ENCODE results near the gene C16orf92. TPM values are rescaled to one million over a fixed set of nuclear protein-coding genes. Genes with fewer than 3 reads are reported as not detected.

The C16orf92 gene
- total and polyA plus RNA-seq, 2 experiments from 2014 or later, result 0.34 TPM; not detected in 1

DNA sequence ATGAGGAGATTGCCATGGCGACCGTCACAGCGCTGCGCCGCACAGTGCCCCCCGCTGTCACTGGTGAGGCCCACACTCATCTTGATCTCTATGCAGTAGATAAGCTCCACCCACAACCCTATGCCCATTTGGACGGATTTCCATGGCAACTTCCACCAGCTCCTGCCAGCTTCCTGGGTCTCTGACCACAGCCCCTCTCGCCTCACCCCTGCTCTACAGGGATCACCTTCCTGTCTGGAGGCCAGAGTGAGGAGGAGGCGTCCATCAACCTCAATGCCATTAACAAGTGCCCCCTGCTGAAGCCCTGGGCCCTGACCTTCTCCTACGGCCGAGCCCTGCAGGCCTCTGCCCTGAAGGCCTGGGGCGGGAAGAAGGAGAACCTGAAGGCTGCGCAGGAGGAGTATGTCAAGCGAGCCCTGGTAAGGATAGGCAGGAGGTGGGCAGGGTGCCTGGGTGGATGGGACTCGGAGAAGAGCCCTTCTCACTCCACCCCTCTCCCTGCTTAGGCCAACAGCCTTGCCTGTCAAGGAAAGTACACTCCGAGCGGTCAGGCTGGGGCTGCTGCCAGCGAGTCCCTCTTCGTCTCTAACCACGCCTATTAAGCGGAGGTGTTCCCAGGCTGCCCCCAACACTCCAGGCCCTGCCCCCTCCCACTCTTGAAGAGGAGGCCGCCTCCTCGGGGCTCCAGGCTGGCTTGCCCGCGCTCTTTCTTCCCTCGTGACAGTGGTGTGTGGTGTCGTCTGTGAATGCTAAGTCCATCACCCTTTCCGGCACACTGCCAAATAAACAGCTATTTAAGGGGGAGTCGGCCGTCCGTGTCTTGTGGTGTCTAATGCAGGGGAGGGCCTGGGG lies 46.8 kb downstream of the C16orf92 start (continued):
- TF ChIP-seq, protein P1, sequence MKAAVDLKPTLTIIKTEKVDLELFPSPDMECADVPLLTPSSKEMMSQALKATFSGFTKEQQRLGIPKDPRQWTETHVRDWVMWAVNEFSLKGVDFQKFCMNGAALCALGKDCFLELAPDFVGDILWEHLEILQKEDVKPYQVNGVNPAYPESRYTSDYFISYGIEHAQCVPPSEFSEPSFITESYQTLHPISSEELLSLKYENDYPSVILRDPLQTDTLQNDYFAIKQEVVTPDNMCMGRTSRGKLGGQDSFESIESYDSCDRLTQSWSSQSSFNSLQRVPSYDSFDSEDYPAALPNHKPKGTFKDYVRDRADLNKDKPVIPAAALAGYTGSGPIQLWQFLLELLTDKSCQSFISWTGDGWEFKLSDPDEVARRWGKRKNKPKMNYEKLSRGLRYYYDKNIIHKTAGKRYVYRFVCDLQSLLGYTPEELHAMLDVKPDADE (IDR thresholded peaks at IDR 0.05), result no peak
- TF ChIP-seq, protein P2, sequence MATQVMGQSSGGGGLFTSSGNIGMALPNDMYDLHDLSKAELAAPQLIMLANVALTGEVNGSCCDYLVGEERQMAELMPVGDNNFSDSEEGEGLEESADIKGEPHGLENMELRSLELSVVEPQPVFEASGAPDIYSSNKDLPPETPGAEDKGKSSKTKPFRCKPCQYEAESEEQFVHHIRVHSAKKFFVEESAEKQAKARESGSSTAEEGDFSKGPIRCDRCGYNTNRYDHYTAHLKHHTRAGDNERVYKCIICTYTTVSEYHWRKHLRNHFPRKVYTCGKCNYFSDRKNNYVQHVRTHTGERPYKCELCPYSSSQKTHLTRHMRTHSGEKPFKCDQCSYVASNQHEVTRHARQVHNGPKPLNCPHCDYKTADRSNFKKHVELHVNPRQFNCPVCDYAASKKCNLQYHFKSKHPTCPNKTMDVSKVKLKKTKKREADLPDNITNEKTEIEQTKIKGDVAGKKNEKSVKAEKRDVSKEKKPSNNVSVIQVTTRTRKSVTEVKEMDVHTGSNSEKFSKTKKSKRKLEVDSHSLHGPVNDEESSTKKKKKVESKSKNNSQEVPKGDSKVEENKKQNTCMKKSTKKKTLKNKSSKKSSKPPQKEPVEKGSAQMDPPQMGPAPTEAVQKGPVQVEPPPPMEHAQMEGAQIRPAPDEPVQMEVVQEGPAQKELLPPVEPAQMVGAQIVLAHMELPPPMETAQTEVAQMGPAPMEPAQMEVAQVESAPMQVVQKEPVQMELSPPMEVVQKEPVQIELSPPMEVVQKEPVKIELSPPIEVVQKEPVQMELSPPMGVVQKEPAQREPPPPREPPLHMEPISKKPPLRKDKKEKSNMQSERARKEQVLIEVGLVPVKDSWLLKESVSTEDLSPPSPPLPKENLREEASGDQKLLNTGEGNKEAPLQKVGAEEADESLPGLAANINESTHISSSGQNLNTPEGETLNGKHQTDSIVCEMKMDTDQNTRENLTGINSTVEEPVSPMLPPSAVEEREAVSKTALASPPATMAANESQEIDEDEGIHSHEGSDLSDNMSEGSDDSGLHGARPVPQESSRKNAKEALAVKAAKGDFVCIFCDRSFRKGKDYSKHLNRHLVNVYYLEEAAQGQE (IDR thresholded peaks at IDR 0.05; ENCODE audit: unreplicated experiment), result no peak
- TF ChIP-seq STAT1 (IDR thresholded peaks at IDR 0.05; ENCODE audit: unreplicated experiment) (no peak), EZH2phosphoT487 (IDR thresholded peaks at IDR 0.05; ENCODE audit: unreplicated experiment) (no peak), NANOG (IDR thresholded peaks at IDR 0.05; ENCODE audit: borderline replicate concordance) (no peak), ZNF114 (CRISPR knock-in tag; IDR thresholded peaks at IDR 0.05) (no peak)

DNA sequence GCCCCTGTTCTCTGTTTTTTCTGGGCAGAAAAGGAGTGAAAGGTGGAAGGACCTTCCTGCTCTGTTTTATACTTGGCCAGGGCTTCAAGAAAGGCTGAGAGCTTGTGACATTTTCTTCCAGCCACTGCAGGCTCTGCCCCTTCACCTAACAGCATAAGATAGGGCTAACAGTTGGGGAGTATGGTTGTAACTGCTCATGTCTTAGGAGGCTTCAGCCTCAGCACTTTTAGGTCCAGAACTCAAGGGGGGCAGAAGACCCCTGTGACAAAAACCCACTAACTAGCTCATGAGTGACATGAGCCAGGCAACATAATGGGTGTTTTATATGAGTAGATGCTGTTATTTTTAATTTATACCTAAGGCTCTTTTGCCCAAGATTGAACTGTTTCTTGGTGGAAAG lies 47.5 kb downstream of the C16orf92 start:
- no peak overlapping the region for H3K4me3 ChIP-seq
- peaks cover 33% of the 10 kb centered on the region for H3K36me3 ChIP-seq (ENCODE audit: insufficient read depth)
- no peak overlapping the region for H3K27ac ChIP-seq (ENCODE audit: low read depth)
- peaks cover 28% of the 10 kb centered on the region for H3K27me3 Mint-ChIP-seq (ENCODE audit: insufficient read depth, low read depth, poor library complexity)
- H3K27ac Mint-ChIP-seq, result no peak overlapping the region
- H4K20me1 ChIP-seq (replicated peaks; ENCODE audit: insufficient read depth), result peaks cover 42% of the 10 kb centered on the region
- H3K27me3 ChIP-seq (ENCODE audit: insufficient read depth), result no peaks in the 10 kb centered on the region
- no peak overlapping the region for H3K4me3 Mint-ChIP-seq
- H3K4me2 ChIP-seq, result no peak overlapping the region
- ATAC-seq (no peak), DNase-seq (ENCODE audit: low spot score) (no peak)
- peaks cover 36% of the 10 kb centered on the region for H3K79me2 ChIP-seq (replicated peaks; ENCODE audit: insufficient read depth)
- no peak overlapping the region for H2AFZ ChIP-seq
- H3K4me1 Mint-ChIP-seq, result peaks cover 12% of the 10 kb centered on the region
- H3K9me3 Mint-ChIP-seq, result no peaks in the 10 kb centered on the region
- H3K9me2 ChIP-seq (ENCODE audit: insufficient read depth), result no peaks in the 10 kb centered on the region
- peaks cover 69% of the 10 kb centered on the region for H3K36me3 Mint-ChIP-seq (ENCODE audit: low read depth)
- peaks cover 11% of the 10 kb centered on the region for H3K4me1 ChIP-seq (ENCODE audit: insufficient read depth)
- H3F3A ChIP-seq (replicated peaks; ENCODE audit: low read depth), result peaks cover 65% of the 10 kb centered on the region
- TF ChIP-seq, protein P3, sequence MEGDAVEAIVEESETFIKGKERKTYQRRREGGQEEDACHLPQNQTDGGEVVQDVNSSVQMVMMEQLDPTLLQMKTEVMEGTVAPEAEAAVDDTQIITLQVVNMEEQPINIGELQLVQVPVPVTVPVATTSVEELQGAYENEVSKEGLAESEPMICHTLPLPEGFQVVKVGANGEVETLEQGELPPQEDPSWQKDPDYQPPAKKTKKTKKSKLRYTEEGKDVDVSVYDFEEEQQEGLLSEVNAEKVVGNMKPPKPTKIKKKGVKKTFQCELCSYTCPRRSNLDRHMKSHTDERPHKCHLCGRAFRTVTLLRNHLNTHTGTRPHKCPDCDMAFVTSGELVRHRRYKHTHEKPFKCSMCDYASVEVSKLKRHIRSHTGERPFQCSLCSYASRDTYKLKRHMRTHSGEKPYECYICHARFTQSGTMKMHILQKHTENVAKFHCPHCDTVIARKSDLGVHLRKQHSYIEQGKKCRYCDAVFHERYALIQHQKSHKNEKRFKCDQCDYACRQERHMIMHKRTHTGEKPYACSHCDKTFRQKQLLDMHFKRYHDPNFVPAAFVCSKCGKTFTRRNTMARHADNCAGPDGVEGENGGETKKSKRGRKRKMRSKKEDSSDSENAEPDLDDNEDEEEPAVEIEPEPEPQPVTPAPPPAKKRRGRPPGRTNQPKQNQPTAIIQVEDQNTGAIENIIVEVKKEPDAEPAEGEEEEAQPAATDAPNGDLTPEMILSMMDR (conservative IDR thresholded peaks at IDR 0.05; ENCODE audit: low read depth in 2 of 2), result no peak
- TF ChIP-seq ZNF331 (CRISPR knock-in tag; IDR thresholded peaks at IDR 0.05; ENCODE audit: low read depth) (no peak), EZH2 (IDR thresholded peaks at IDR 0.05; ENCODE audit: low read depth, unreplicated experiment) (no peak), EZH2phosphoT487 (IDR thresholded peaks at IDR 0.05; ENCODE audit: unreplicated experiment) (no peak), CREB1 (CRISPR knock-in tag; IDR thresholded peaks at IDR 0.05; ENCODE audit: low read depth) (no peak), POLR2AphosphoS5 (IDR thresholded peaks at IDR 0.05; ENCODE audit: low read depth) (no peak), ZNF114 (CRISPR knock-in tag; IDR thresholded peaks at IDR 0.05) (no peak), NANOG (IDR thresholded peaks at IDR 0.05; ENCODE audit: borderline replicate concordance) (no peak), JUNB (IDR thresholded peaks at IDR 0.05; ENCODE audit: unreplicated experiment) (no peak)
- TF ChIP-seq, protein P2 (IDR thresholded peaks at IDR 0.05; ENCODE audit: unreplicated experiment), result no peak
- TF ChIP-seq, protein P1 (IDR thresholded peaks at IDR 0.05), result no peak
